Measurements from ENCODE around the gene M1AP. TPM values are rescaled to one million over a fixed set of nuclear protein-coding genes. Genes with fewer than 3 reads are reported as not detected.

Gene M1AP
- total and polyA plus RNA-seq, 9 of the 15 experiments (the other 6 are each of a cell fraction or from before 2014, with no cell fraction given): 0.06 to 0.33 (median 0.11) TPM; not detected in 4

- TF ChIP-seq NKRF (IDR thresholded peaks at IDR 0.05; ENCODE audit: borderline replicate concordance) (no peak), SRSF1 (IDR thresholded peaks at IDR 0.05; ENCODE audit: low read depth, low read length) (no peak), NR2F6 (CRISPR knock-in tag; IDR thresholded peaks at IDR 0.05) (no peak), ZNF134 (CRISPR knock-in tag; conservative IDR thresholded peaks at IDR 0.05) (no peak), GABPB2 (CRISPR knock-in tag; conservative IDR thresholded peaks at IDR 0.05) (no peak), ZNF830 (CRISPR knock-in tag; IDR thresholded peaks at IDR 0.05) (no peak), MTA3 (IDR thresholded peaks at IDR 0.05; ENCODE audit: borderline replicate concordance) (no peak), ELF2 (CRISPR knock-in tag; IDR thresholded peaks at IDR 0.05) (no peak)
- TF ChIP-seq, protein P1, sequence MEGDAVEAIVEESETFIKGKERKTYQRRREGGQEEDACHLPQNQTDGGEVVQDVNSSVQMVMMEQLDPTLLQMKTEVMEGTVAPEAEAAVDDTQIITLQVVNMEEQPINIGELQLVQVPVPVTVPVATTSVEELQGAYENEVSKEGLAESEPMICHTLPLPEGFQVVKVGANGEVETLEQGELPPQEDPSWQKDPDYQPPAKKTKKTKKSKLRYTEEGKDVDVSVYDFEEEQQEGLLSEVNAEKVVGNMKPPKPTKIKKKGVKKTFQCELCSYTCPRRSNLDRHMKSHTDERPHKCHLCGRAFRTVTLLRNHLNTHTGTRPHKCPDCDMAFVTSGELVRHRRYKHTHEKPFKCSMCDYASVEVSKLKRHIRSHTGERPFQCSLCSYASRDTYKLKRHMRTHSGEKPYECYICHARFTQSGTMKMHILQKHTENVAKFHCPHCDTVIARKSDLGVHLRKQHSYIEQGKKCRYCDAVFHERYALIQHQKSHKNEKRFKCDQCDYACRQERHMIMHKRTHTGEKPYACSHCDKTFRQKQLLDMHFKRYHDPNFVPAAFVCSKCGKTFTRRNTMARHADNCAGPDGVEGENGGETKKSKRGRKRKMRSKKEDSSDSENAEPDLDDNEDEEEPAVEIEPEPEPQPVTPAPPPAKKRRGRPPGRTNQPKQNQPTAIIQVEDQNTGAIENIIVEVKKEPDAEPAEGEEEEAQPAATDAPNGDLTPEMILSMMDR (IDR thresholded peaks at IDR 0.05 in 2 of 3, conservative IDR thresholded peaks at IDR 0.05 in 1 of 3; ENCODE audit: insufficient read depth in 2 of 3, low read depth in 1 of 3, low read length in 3 of 3): peak; percentile 37 to 63 (median 44); a peak in 5 of 6 replicates
- TF ChIP-seq, protein P2, sequence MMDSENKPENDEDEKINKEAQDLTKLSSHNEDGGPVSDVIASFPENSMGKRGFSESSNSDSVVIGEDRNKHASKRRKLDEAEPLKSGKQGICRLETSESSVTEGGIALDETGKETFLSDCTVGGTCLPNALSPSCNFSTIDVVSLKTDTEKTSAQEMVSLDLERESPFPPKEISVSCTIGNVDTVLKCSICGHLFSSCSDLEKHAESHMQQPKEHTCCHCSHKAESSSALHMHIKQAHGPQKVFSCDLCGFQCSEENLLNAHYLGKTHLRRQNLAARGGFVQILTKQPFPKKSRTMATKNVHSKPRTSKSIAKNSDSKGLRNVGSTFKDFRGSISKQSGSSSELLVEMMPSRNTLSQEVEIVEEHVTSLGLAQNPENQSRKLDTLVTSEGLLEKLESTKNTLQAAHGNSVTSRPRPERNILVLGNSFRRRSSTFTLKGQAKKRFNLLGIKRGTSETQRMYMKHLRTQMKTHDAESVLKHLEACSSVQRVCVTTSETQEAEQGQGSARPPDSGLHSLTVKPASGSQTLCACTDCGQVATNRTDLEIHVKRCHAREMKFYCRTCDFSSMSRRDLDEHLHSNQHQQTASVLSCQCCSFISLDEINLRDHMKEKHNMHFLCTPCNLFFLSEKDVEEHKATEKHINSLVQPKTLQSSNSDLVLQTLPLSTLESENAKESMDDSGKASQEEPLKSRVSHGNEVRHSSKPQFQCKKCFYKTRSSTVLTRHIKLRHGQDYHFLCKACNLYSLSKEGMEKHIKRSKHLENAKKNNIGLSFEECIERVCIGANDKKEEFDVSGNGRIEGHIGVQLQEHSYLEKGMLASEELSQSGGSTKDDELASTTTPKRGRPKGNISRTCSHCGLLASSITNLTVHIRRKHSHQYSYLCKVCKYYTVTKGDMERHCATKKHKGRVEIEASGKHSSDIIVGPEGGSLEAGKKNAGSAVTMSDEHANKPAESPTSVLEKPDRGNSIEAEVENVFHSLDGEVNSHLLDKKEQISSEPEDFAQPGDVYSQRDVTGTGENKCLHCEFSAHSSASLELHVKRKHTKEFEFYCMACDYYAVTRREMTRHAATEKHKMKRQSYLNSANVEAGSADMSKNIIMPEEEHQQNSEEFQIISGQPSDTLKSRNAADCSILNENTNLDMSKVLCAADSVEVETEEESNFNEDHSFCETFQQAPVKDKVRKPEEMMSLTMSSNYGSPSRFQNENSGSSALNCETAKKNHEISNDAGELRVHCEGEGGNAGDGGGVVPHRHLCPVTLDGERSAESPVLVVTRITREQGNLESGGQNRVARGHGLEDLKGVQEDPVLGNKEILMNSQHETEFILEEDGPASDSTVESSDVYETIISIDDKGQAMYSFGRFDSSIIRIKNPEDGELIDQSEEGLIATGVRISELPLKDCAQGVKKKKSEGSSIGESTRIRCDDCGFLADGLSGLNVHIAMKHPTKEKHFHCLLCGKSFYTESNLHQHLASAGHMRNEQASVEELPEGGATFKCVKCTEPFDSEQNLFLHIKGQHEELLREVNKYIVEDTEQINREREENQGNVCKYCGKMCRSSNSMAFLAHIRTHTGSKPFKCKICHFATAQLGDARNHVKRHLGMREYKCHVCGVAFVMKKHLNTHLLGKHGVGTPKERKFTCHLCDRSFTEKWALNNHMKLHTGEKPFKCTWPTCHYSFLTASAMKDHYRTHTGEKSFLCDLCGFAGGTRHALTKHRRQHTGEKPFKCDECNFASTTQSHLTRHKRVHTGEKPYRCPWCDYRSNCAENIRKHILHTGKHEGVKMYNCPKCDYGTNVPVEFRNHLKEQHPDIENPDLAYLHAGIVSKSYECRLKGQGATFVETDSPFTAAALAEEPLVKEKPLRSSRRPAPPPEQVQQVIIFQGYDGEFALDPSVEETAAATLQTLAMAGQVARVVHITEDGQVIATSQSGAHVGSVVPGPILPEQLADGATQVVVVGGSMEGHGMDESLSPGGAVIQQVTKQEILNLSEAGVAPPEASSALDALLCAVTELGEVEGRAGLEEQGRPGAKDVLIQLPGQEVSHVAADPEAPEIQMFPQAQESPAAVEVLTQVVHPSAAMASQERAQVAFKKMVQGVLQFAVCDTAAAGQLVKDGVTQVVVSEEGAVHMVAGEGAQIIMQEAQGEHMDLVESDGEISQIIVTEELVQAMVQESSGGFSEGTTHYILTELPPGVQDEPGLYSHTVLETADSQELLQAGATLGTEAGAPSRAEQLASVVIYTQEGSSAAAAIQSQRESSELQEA (IDR thresholded peaks at IDR 0.05; ENCODE audit: low read depth): no peak
These were observed 115.9 kb downstream of the M1AP start (continued) for GRCh38 chr2:74532222-74532621.
